Activated CD8-positive, alpha-beta memory T cell treated with anti-CD3 and anti-CD28 coated beads for 36 hours (primary cell): ENCODE data around the gene TSHZ2. TPM values are rescaled to one million over a fixed set of nuclear protein-coding genes. Genes with fewer than 3 reads are reported as not detected.
"Not testable (repeated sequence)": the region's sequence is repeated elsewhere in the genome, so short reads cannot be mapped to it uniquely, and the experiment has no call there.

Experiments used
- CTCF ChIA-PET: fragments of 350-600 bp; sonication (Branson Sonifier 250); formaldehyde crosslinking; loops from one replicate; lab custom pipeline; 2021; ENCODE audit warnings: antibody characterized with exemption; lab: Charles Lee
- POLR2A ChIA-PET: fragments of 350-600 bp; sonication (Branson Sonifier 250); formaldehyde crosslinking; loops from one replicate; lab custom pipeline; 2021; ENCODE audit warnings: antibody characterized with exemption; lab: Charles Lee
- total RNA-seq, 2 experiments: library from RNA; stranded (reverse); gene quantifications; one replicate each; pipeline ENCODE4 v1.2.3, GENCODE V29; 2021

Gene TSHZ2
- total RNA-seq, 2 experiments from 2014 or later = 0.76 to 1.4 TPM

DNA sequence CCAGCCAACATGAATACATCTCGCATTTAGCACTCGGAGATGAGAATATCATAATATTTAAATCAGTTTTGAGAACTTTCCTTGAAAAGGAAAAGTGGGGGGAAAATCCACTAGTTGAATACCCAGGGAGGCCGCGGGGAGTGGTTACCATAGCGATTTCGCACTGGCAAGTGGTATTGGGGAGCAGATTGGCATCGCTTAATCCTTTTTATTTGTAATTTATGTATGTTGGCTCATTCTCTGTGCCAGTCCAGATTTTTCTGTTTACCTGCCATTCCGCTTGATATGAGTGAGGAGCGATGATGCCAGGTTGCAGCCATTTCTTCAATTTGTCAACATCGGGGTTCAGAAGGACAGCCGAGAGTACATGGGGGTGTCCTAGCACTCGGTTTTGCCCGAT lies 329.7 kb downstream of the TSHZ2 start:
- ChIA-PET POLR2A (no interaction called here), CTCF (no interaction called here)

DNA sequence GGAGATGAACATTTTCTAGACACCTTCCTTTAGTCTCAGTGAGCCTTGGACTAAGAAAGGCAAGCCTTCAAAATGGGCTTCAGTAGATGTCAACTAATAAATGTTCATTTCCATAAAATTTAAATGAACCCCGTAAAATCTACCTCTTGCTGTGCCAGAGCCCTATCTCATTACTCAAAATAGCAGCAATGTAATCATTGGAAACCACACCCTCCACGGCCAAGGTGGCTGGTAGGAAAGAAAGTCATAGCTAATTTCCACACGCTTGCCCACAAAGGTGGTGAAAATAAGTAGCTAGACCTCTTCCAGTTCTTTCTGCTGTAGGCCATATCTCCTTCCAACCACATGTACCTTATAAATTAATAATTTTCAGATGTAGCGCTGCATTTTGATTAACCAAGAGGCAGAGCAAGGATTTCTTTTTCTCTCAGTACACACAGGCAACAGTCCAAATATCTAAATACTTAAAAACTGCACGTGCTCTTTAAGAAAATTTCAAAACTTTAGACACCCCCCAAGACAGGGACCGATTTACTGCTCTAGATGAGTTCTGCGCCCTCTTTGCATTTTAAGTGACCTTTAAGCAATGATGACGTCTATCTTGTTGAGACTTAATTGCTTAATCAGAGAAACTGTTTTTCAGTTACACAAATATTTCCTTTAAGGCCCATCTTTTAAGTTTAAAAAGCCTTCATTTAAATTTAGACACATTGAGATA lies 330.7 kb downstream of the TSHZ2 start:
- ChIA-PET POLR2A (no interaction called here), CTCF (no interaction called here)

DNA sequence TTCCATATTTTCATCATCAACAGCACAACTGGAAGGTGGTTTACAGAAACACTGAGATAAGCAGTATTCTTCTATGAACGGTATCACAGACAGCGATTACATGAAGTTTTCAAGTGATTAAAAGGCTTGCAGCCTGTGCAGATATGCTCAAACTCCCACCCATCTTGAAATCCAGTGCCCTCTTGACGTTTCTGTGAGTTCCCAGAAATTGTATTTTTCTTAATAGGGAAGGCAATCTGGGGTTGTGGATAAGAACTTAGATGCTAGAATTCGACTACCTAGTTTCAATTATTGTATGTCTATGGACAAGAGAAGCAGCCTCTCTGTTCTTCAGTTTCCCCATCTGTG lies 331.2 kb downstream of the TSHZ2 start:
- POLR2A ChIA-PET = no interaction called here

DNA sequence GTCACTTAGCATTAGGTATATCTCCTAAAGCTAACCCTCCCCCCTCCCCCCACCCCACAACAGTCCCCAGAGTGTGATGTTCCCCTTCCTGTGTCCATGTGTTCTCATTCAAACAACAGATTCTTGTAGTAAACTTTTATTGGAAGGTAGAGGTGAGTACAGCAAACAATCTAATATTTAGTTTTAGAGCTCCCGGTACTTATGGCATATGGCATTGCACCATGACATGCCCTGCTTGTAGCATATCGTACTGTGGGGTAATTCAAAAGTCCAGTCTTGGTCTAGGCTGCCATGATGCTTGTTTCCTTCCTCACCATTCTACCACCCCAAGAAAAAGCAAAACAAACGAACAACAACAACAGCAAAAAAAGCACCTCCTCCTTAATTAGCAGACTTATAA lies 332.0 kb downstream of the TSHZ2 start:
- POLR2A ChIA-PET = no interaction called here
- CTCF ChIA-PET = no interaction called here

More for the DNA sequence above, 331.2 kb downstream of the TSHZ2 start:
- CTCF ChIA-PET = no interaction called here

DNA sequence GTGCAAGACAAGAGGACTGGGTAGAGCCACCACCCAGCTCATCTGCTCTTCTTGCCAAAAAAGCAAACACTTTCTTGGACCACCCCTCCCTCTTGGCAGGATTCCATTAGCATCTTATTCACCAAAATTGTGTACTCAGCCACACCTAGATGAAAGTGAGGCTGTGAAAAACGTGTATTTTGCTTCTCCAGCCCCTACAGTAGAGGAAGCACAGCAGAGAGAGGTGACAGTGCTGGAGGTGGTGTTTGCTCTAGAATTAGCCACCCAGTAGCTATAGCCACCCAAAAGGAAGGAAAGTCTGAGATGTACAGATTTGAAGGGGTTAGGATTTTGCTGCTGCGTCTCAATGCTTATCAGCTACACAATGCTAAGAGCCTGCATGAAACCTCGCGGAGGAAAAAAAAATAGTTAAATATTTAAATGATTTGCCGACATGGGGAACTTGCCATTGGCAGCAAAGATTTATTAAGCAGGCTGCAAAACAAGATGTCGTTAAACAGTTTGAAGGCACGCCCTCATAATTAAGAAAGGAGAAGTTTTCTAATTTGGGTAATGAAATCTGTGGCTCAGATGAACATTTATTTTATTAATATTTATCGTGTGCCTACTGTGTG lies 334.1 kb downstream of the TSHZ2 start:
- ChIA-PET CTCF (no interaction called here), POLR2A (no interaction called here)

DNA sequence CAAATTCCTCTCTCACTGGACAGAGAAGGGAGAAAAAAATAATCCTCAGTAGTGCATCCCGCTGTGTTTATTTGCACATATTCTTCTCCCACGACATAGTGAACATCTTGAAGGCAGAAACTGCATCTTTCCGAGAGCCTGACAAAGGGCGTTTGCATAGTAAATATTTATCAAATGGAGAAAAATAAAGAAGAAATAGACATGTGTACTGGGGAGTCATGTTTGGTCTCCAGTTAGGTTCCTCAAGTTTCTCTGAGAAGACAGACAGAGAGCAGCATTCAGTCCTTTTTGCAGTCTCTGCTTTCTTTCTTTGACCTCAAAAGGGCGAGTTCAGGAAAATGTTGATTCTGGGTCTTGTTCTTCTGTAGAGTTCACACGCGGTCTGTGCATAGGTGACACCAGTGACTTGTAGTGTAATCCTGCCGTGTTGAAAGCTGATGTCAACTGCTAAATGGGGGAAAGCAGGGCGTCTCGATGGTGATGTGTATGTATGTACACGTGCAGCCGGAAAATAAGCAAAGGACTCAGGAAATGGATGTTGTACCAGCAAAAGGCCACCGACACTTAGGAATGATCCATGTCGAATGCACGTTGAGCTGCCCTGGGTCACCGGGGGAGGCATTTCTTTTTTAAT lies 335.9 kb downstream of the TSHZ2 start:
- POLR2A ChIA-PET = no interaction called here
- CTCF ChIA-PET = no interaction called here

DNA sequence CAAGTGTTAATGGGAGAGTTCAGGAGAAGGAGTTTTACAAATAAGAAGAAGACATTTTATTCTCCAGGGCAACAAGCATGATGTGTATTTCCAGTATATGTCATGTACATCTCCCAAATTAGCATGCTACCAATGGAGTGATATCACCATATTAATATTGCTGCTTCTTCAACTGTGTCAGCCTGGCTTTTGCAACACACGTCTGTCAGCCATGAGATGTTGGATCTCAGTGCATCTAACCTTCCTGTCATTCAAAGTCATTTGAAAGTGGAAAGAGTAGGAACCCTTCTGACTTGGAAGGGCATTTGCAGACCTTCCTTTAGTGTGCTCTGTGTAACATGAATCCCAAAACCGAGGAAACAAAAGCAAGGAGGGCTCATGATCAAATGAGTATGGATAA lies 337.4 kb downstream of the TSHZ2 start:
- POLR2A ChIA-PET = no interaction called here
- CTCF ChIA-PET = no interaction called here

DNA sequence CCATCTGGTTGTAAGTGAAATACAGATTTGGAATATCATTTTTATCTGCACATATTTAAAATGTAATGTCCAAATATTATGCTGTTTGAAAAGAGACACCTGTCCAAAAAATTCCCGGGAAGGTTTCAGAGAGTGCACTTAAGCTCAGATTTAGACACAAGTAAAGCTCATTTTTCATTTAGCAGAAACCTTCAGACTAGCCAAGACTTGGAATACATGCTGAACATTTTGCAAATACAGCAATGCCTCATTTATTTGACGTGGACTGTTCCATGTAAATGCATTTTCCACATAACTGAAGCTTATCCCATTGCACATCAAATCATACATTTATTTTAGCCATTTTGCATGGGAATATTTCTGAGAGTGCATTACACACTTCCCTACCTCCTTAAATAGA lies 340.8 kb downstream of the TSHZ2 start:
- ChIA-PET CTCF (interaction anchor here (0.6 kb wide), 1 partner anchor 74 kb away, joined by 7 read pairs; no protein-coding TSS in a partner anchor), POLR2A (no interaction called here)

DNA sequence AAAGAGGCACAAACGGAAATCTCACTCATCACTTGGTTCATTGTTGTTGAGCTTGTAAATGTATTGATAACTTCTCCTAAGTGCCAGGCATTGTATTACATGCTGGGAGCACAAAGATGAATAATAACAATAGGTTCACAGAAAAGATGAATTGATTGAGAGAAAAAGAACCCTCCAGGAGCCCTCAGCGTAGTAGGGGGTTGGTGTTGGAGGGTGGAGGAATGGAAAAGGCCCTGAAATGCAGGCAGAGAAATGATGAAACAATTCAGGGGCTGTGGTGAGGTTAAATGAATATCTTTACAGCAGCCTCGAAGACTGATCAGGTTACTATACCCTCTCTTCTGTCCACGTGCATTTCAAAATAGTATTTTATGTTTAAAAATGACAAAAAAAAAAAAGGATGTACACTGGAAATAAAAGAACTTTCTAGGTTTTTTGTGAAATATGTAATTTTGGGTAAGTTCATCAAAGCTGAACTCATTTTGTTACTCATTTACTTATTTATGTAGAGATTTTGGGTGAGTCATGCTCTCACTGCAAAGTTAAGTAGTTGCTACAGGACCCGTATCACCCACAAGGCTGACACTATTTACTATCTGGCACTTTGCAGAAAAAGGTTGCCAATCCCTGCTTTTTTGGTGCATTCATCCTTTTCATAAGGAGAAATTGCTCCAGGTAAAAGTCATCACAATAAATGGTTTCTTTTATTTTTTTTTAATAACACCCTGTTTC lies 344.2 kb downstream of the TSHZ2 start:
- POLR2A ChIA-PET = no interaction called here

DNA sequence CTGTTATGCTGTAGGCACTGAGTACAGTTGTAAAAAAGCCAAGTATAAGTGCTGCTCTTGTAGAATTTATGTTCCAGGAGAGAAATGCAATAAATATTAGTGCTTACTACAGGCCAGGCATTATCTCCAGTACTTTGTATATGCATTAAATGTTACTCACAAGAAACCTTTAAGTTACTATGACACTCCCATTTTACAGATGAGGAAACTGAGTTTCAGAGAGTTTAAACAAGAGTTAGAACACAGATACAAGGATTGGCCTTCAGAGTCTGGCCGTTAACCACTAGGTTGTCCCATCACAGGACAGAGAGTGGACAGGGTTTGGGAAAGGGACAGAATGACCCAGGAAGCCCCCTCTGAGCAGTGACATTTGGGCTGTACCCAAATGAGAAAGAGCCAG lies 347.0 kb downstream of the TSHZ2 start:
- CTCF ChIA-PET = no interaction called here
- POLR2A ChIA-PET = no interaction called here

More for the DNA sequence above, 344.2 kb downstream of the TSHZ2 start:
- CTCF ChIA-PET = interaction anchor here (1.3 kb wide), 1 partner anchor 9 kb away, joined by 3 read pairs; no protein-coding TSS in a partner anchor

DNA sequence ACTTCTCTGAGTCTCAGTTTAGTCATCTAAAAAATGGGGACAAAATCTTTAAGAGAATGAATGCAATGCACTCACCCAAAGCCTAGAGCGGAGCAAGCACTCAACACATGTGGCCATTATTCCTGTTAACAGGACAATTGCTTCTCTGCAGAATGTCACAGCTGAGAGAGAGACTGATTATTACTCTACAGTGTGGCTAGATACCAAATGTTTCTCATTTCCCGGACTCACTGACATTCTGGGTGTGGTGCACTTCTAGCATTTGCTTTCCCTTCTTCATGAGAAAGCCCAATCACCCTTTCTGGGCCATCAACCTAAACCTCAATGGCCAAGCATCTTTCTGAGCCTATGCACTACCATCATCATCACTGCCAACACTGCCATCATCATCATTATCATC lies 347.6 kb downstream of the TSHZ2 start:
- ChIA-PET CTCF (no interaction called here), POLR2A (no interaction called here)

DNA sequence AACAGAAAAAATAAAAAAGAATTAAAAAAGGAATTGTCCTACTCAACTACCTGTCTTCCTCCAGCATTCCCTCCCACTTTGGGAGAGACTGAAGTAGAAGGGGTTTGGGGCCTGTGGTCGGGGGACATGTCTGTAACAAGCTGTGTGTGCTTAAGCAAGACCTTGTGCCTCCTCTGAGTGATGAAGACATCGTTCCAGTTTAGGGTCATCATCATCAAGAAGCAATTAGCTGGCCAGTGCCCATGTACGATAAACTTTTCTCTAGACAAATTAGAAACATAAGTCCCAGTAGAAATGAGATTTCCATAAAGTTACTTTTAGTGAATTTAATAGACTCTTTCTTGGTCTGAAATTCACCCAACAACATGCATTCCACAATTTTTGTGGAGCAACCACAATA lies 348.5 kb downstream of the TSHZ2 start:
- ChIA-PET POLR2A (no interaction called here), CTCF (no interaction called here)

DNA sequence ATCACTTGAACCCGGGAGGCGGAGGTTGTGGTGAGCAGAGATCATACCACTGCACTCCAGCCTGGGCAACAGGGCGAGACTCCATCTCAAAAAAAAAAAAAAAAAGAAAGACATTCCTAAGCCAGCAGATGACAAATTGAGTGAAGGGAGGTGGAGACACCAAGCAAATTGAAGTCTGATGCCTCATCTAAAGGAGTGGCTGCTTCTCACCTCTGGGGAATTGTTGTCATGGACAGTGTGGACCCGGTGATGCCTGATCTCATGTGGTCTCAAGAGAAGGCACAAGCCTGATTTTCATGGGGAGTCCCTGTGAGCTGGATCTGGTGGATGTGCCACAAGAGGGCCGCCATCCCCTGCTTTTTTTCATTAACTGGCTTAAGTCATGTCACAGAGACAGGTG lies 349.4 kb downstream of the TSHZ2 start:
- ChIA-PET CTCF (interaction anchor here (0.7 kb wide), 1 partner anchor 910 kb away, joined by 3 read pairs; no protein-coding TSS in a partner anchor), POLR2A (no interaction called here)

DNA sequence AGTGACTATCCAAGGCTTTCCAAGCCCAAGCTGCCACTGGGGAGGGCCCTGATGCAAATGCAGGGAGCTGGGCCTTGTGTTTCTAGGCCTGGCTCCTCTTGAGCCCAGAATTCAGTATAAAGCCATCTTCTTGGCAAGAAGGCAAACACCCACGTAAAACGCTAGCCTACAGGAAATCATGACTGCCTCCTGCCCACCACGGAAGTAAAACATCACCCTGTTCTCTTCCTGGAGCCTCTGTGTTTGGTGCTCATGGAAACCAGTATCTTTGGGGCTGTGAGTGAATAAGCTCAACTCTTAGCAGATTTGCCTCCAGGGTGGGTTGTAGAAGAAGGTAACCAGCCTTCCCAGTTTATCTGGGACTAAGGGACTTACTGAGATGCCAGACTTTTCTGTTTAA lies 350.5 kb downstream of the TSHZ2 start:
- ChIA-PET POLR2A (no interaction called here), CTCF (no interaction called here)

DNA sequence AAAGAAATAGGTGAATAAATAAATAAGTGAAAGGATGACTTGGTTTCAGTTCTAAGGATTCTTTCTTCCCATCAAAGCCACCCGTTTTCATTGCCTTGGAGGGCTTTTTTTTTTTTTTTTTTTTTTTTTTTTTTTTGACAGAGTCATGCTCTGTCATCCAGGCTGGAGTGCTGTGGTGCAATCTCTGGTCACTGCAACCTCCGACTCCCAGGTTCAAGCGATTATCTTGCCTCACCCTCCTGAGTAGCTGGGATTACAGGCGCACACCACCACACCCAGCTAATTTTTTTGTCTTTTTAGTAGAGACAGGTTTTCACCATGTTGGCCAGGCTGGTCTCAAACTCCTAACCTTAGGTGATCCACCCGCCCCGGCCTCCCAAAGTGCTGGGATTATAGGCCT lies 351.3 kb downstream of the TSHZ2 start:
- POLR2A ChIA-PET, CTCF ChIA-PET: not testable (repeated sequence)

DNA sequence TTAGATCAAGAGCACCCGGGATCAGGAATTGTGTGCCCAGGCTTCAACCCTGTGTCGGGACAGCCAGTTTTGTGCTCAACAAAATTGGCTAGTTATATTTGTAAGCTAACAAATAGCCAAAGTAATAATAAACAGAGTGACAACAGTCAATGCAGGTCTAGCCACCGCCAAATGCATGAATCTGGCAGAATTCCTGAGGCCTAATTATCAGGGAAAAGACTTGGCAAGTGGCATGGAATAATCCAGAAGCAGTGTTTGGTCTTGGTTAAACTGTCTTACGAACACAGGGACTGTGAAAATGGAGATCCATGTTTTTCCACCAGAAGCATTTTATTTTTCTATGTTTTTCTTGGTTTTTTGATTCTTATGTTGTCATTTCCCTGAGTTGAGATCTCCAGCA lies 352.7 kb downstream of the TSHZ2 start:
- POLR2A ChIA-PET = no interaction called here
- CTCF ChIA-PET = interaction anchor here (0.6 to 1.3 kb wide), 2 partner anchors 8 to 227 kb away, joined by 3 read pairs; no protein-coding TSS in a partner anchor

DNA sequence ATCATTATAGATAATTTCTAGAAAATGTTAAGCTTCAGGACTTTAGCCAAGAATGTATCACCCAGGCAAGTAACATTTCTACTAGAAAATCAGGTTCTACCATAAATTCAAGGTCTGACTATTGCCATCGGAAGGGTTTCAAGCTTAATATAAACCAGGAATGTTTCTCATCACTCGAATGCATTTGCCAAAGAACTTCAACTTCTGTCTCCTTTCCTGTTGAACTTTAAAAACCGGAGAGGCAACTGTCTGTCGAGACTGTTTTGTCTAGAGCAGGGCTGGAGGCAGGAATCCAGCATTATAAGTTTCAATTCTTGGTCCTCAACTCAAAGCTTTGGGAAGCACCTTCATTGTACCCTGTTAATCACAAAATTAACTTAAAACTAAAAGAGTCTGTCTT lies 356.8 kb downstream of the TSHZ2 start:
- ChIA-PET POLR2A (no interaction called here), CTCF (no interaction called here)

DNA sequence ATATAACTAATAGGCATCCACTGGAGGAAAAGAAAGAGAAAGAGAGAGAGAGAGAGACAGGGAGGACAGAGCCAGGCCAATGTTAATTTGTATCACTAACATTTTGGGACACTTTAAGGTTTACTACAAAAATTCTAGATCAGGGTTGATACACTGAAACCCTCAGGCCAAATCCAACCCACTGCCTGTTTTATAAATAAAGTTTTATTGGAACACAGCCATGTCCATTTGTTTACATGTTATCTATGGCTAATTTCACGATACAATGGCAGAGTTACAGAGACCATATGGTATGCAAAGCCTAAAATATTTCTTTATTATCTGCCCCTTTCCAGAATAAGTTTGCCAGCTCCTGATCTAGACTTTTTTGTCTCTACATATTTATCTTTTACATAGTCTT lies 357.6 kb downstream of the TSHZ2 start:
- CTCF ChIA-PET = no interaction called here
- POLR2A ChIA-PET = no interaction called here

DNA sequence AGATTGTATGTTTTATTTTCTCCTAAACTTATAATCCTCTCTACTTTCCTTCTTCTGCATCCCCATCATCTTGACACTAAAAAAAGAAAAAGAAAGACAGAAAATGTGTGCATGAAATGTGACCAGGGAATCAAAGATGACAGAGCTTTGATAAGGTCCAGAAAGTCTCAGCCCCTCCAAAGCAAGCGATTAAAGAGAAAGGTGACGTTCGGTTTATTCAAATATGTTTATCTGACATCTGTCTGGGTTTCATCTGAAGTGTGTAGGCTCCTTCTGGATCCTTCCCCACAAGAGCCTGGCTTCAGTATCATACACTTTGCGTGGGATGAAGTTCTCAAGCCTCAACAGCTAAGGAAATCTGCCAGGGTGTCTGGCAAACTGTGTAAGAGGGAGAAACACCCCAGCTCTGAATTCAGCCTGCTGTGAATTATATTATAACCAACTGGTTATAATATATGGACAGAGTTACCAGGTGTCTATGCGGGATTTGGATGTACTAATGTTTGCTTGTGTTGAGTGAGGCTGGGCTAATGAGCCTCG lies 358.5 kb downstream of the TSHZ2 start:
- CTCF ChIA-PET = no interaction called here
- POLR2A ChIA-PET = no interaction called here
